K562 (cell line): Measurements from ENCODE around the gene SMAD5. TPM values are rescaled to one million over a fixed set of nuclear protein-coding genes. Genes with fewer than 3 reads are reported as not detected.

Experiments used
- ATAC-seq: fragments of 200-7000 bp; cut with Tn5 transposase; 3 replicates; pipeline ENCODE4 v1.9.1; 2020; ENCODE audit warnings: moderate library complexity
- BruUV-seq: library from RNA; stranded (reverse); fragments of 400-500 nt; replicated peaks from 2 replicates; lab custom pipeline; 2021; lab: Mats Ljungman, UMichigan
- CTCF ChIA-PET: fragments of 300-600 bp; formaldehyde crosslinking; extraction: SDS; loops from one replicate; lab custom pipeline; 2021; ENCODE audit warnings: low intra/inter-chr PET ratio; lab: Yijun Ruan, JAX
- POLR2A ChIA-PET: fragments of 300-600, 350-650 bp; sonication (Branson Sonifier 250); formaldehyde crosslinking; extraction: SDS; loops from one replicate; lab custom pipeline; 2021; ENCODE audit warnings: antibody characterized with exemption, inconsistent platforms; lab: Yijun Ruan, JAX
- DNase-seq, 4 experiments: peaks; one replicate each; pipeline versions ENCODE4 v3.0.0 to v3.0.0-alpha.2; 2011 to 2018; ENCODE audit warnings: low spot score in 3 of 4, mixed read lengths in 3 of 4; ENCODE audit errors: extremely low read depth in 1 of 4
- FAIRE-seq: peaks from 2 replicates; lab custom pipeline; 2011; peaks lifted over from hg19 to GRCh38; lab: Jason Lieb, UNC
- H2AFZ ChIP-seq: 2 replicates; pipeline ENCODE4 v1.6.0; 2011; ENCODE audit warnings: low read depth, low read length, control low read depth, inconsistent platforms
- H3K27ac ChIP-seq: fragments of 200-600 bp; 3 replicates; pipeline ENCODE4 v1.8.0; 2011; ENCODE audit warnings: low read depth, mild to moderate bottlenecking, control low read depth, inconsistent platforms, low read length, moderate library complexity, mixed read lengths; ENCODE audit errors: extremely low read depth
- H3K27me3 ChIP-seq, 2 experiments: fragments of 300-600 bp in 1 of 2; 2 replicates in 1 of 2; 3 replicates in 1 of 2; pipeline versions ENCODE4 v1.6.0 to v1.8.0; 2011; ENCODE audit warnings: inconsistent platforms in 2 of 2, low read length in 2 of 2, mild to moderate bottlenecking in 1 of 2, mixed read lengths in 1 of 2, moderate library complexity in 1 of 2; ENCODE audit not compliant: control insufficient read depth in 2 of 2, insufficient read depth in 2 of 2
- H3K36me3 ChIP-seq: fragments of 300-600 bp; 3 replicates; pipeline ENCODE4 v1.8.0; 2011; ENCODE audit warnings: mild to moderate bottlenecking, low read length, inconsistent platforms; ENCODE audit not compliant: control insufficient read depth, insufficient read depth
- H3K4me1 ChIP-seq, 2 experiments: fragments of 200-600 bp in 1 of 2; replicated peaks in 1 of 2; 2 replicates in 1 of 2; 3 replicates in 1 of 2; pipeline versions ENCODE4 v1.5.1 to v1.8.0; 2011; ENCODE audit warnings: inconsistent platforms in 2 of 2, low read length in 2 of 2, mild to moderate bottlenecking in 1 of 2, mixed read lengths in 1 of 2, moderate library complexity in 1 of 2; ENCODE audit not compliant: control insufficient read depth in 2 of 2, insufficient read depth in 2 of 2
- H3K4me2 ChIP-seq: 2 replicates; pipeline ENCODE4 v1.6.1; 2011; ENCODE audit warnings: low read length, control low read depth, inconsistent platforms, mixed read lengths; ENCODE audit not compliant: insufficient read depth
- H3K4me3 ChIP-seq: fragments of 200-600 bp; sonication (generic), shearing (Covaris generic); 2 replicates; pipeline ENCODE4 v1.5.1; 2016; ENCODE audit warnings: control low read depth, inconsistent platforms
- H3K79me2 ChIP-seq: fragments of 200-600 bp; 3 replicates; pipeline ENCODE4 v1.8.0; 2011; ENCODE audit warnings: low read length, inconsistent platforms; ENCODE audit not compliant: control insufficient read depth, insufficient read depth
- H3K9ac ChIP-seq, 2 experiments: 2 replicates each; pipeline versions ENCODE4 v1.6.0 to v1.6.1; 2011; ENCODE audit warnings: low read depth in 2 of 2, low read length in 2 of 2, control low read depth in 1 of 2, inconsistent platforms in 1 of 2, mild to moderate bottlenecking in 1 of 2, mixed read lengths in 1 of 2; ENCODE audit not compliant: insufficient read depth in 1 of 2
- H3K9me1 ChIP-seq: one replicate; pipeline ENCODE4 v1.6.0; 2011; ENCODE audit warnings: inconsistent platforms, mild to moderate bottlenecking, low read length, moderate library complexity; ENCODE audit not compliant: control insufficient read depth, insufficient read depth
- H3K9me3 ChIP-seq: replicated peaks from 2 replicates; pipeline ENCODE4 v1.5.1; 2011; ENCODE audit warnings: low read depth, low read length, inconsistent platforms; ENCODE audit not compliant: control insufficient read depth, insufficient read depth
- H4K20me1 ChIP-seq: replicated peaks from 2 replicates; pipeline ENCODE4 v1.6.1; 2011; ENCODE audit warnings: low read length, inconsistent platforms, mixed read lengths; ENCODE audit not compliant: control insufficient read depth, insufficient read depth
- ATF1 ChIP-seq, 2 experiments: fragments of 450-650 bp in 1 of 2; IDR thresholded peaks; 2 replicates each; pipeline ENCODE4 v1.6.1; 2016; ENCODE audit warnings: missing compliant biosample characterization in 1 of 2, missing genetic modification characterization in 1 of 2
- BRD4 ChIP-seq: fragments of 200-600 bp; sonication (generic); IDR thresholded peaks from 2 replicates; pipeline ENCODE4 v1.6.1; 2017; ENCODE audit warnings: inconsistent platforms
- DACH1 ChIP-seq: fragments of 450-650 bp; IDR thresholded peaks from 2 replicates; pipeline ENCODE4 v1.6.1; 2018; ENCODE audit not compliant: partially characterized antibody
- FOXP1 ChIP-seq: sonication (generic); formaldehyde crosslinking; IDR thresholded peaks from 2 replicates; pipeline ENCODE4 v1.8.0; 2022; ENCODE audit warnings: mild to moderate bottlenecking, missing genetic modification reagents
- HMGN3 ChIP-seq: IDR thresholded peaks from 2 replicates; pipeline ENCODE4 v1.6.1; 2011; ENCODE audit warnings: borderline replicate concordance, low read depth, mild to moderate bottlenecking, mixed read lengths, low read length; ENCODE audit not compliant: insufficient read length; ENCODE audit errors: extremely low read depth
- MAFK ChIP-seq: IDR thresholded peaks from 2 replicates; pipeline ENCODE4 v1.6.1; 2011; ENCODE audit warnings: low read length, improper control_type of control experiment
- MEIS2 ChIP-seq: fragments of 450-650 bp; IDR thresholded peaks from 2 replicates; pipeline ENCODE4 v1.6.1; 2014; ENCODE audit warnings: mild to moderate bottlenecking; ENCODE audit not compliant: partially characterized antibody
- NCOA1 ChIP-seq: fragments of 450-650 bp; IDR thresholded peaks from 2 replicates; pipeline ENCODE4 v1.6.1; 2016; ENCODE audit warnings: low read depth
- NR4A1 ChIP-seq, 2 experiments: fragments of 250-450 bp in 1 of 2; fragments of 450-650 bp in 1 of 2; sonication (Bioruptor Pico) in 1 of 2; IDR thresholded peaks; 2 replicates each; pipeline versions ENCODE4 v1.4.0 to v1.6.1; 2016 to 2020; ENCODE audit warnings: mild to moderate bottlenecking in 2 of 2, missing compliant biosample characterization in 1 of 2, missing genetic modification characterization in 1 of 2, moderate library complexity in 1 of 2
- POLR2H ChIP-seq: IDR thresholded peaks from 2 replicates; pipeline ENCODE4 v1.6.1; 2016; ENCODE audit warnings: missing genetic modification characterization, low read depth, mild to moderate bottlenecking, control low read depth, missing compliant biosample characterization, moderate library complexity
- SIN3A ChIP-seq, 2 experiments: fragments of 150-350 bp in 1 of 2; IDR thresholded peaks; 2 replicates each; pipeline ENCODE4 v1.6.1; 2011 to 2016; ENCODE audit warnings: borderline replicate concordance in 2 of 2, low read depth in 2 of 2, low read length in 2 of 2, mild to moderate bottlenecking in 2 of 2, moderate library complexity in 2 of 2; ENCODE audit not compliant: control insufficient read depth in 1 of 2
- SRSF1 ChIP-seq: fragments of 200-400 bp; formaldehyde crosslinking; IDR thresholded peaks from 2 replicates; pipeline ENCODE4 v1.6.1; 2017; ENCODE audit warnings: mild to moderate bottlenecking, low read depth, low read length, moderate library complexity
- TCF3 ChIP-seq: sonication (generic); formaldehyde crosslinking; IDR thresholded peaks from 2 replicates; pipeline ENCODE4 v1.4.0; 2020; ENCODE audit warnings: mild to moderate bottlenecking, missing genetic modification reagents
- ZKSCAN8 ChIP-seq: fragments of 200-800 bp; sonication (Bioruptor generic); IDR thresholded peaks from 2 replicates; pipeline ENCODE4 v1.6.1; 2016; ENCODE audit warnings: missing genetic modification characterization, missing compliant biosample characterization
- ZNF830 ChIP-seq: fragments of 250-450 bp; sonication (Bioruptor Pico); IDR thresholded peaks from 2 replicates; pipeline ENCODE4 v1.5.0; 2021; ENCODE audit warnings: mild to moderate bottlenecking
- WGBS: fragments of 100-300 bp; shearing (Covaris generic); methylation state at CpG from one replicate; pipeline ENCODE4 v1.1.6; 2016; ENCODE audit warnings: low coverage, mixed read lengths; ENCODE audit not compliant: insufficient coverage; ENCODE audit errors: missing lambda C conversion rate; 5-methylcytosine and 5-hydroxymethylcytosine counted together
- in situ Hi-C: fragments of 300-500 bp; cut with MboI; formaldehyde crosslinking; loops from 4 replicates; pipeline ENCODE4 v1.15.0; 2018; ENCODE audit warnings: inconsistent platforms, mixed read lengths
- intact Hi-C: fragments of 100-400 bp; cut with micrococcal nuclease; formaldehyde crosslinking; loops from 2 replicates; pipeline ENCODE4 v1.14.2; 2022
- polyA plus RNA-seq, 8 experiments: library from polyadenylated mRNA; depleted of rRNA in 4 of 8; stranded (reverse) in 5 of 8; unstranded in 3 of 8; fragments of >200 nt; fragmentation: Nextera tagmentation in 2 of 8; fragmentation: Illumina TruSeq in 1 of 8; extraction: Ambion mirVana in 2 of 8; extraction: Trizol in 1 of 8; gene quantifications; 2 replicates each; pipeline versions ENCODE4 v1.2.1 to v1.2.3, GENCODE V29; 2011 to 2014; ENCODE audit warnings: inconsistent platforms in 1 of 8, missing spikeins in 1 of 8
- total RNA-seq, 7 experiments: library from RNA; depleted of rRNA in 6 of 7; stranded (reverse); fragments of >200 nt in 6 of 7; fragmentation: Illumina TruSeq in 2 of 7; extraction: Trizol in 2 of 7; gene quantifications; 2 replicates each; pipeline versions ENCODE4 v1.2.1 to v1.2.3, GENCODE V29; 2011 to 2021; ENCODE audit warnings: low replicate concordance in 1 of 7
- TF ChIP-seq, protein P1 (sequence below): fragments of 250-450 bp; sonication (Bioruptor Pico); IDR thresholded peaks from 2 replicates; pipeline ENCODE4 v1.4.0; 2020; ENCODE audit warnings: mild to moderate bottlenecking, moderate library complexity, borderline replicate concordance
- TF ChIP-seq, protein P2 (sequence below), 2 experiments: fragments of 200-800 bp in 1 of 2; sonication (Bioruptor generic) in 1 of 2; sonication (generic) in 1 of 2; formaldehyde crosslinking in 1 of 2; IDR thresholded peaks in 1 of 2; conservative IDR thresholded peaks in 1 of 2; 2 replicates each; pipeline versions ENCODE4 v1.5.0 to v1.6.1; 2016 to 2020; ENCODE audit warnings: missing compliant biosample characterization in 1 of 2, missing genetic modification characterization in 1 of 2, missing genetic modification reagents in 1 of 2

The SMAD5 gene
- total and polyA plus RNA-seq, 9 of the 15 experiments (the other 6 are each of a cell fraction or from before 2014, with no cell fraction given) = 12.4 to 53.9 (median 20.3) TPM

- no peak overlapping the region for H3K4me3 ChIP-seq
- FAIRE-seq (no peak), ATAC-seq (no peak), DNase-seq (no peak)
- no peak overlapping the region for H2AFZ ChIP-seq
- peaks cover 2 to 51% of the 10 kb centered on the region in 2 experiments; a peak in 4 of 5 replicates for H3K27me3 ChIP-seq
- no TSS peak for BruUV-seq
- H3K4me2 ChIP-seq = no peak overlapping the region
- H3K9me1 ChIP-seq = no peaks in the 10 kb centered on the region
- no peak overlapping the region for H3K9ac ChIP-seq
- ChIA-PET CTCF (interaction anchor here (0.6 kb wide), 1 partner anchor 12 kb away, joined by 4 read pairs; no protein-coding TSS in a partner anchor), POLR2A (no interaction called here)
- in situ Hi-C loops = loop anchor here (10.0 kb wide), 1 partner anchor 246 kb away; the partner anchor contains the start of gene LECT2
- H3K4me1 ChIP-seq = no peaks in the 10 kb centered on the region; a peak in 1 of 5 replicates
- 0% methylated on average over 3 of the region's 3 CpGs for WGBS
- H3K79me2 ChIP-seq = no peaks in the 10 kb centered on the region
- H4K20me1 ChIP-seq = peaks cover 9% of the 10 kb centered on the region; the same call in 1 of the 2 replicates
- no peaks in the 10 kb centered on the region for H3K9me3 ChIP-seq
- no peak overlapping the region for H3K27ac ChIP-seq
- intact Hi-C loops = no loop called here
- TF ChIP-seq ZNF830 (CRISPR knock-in tag) (no peak), NR4A1 (CRISPR knock-in tag; IDR thresholded peaks at IDR 0.05) (no peak), NR4A1 (tag; IDR thresholded peaks at IDR 0.05) (no peak), DACH1 (no peak), MAFK (no peak), NCOA1 (no peak), SIN3A (IDR thresholded peaks at IDR 0.05; ENCODE audit: borderline replicate concordance in 2 of 2, control insufficient read depth in 1 of 2, low read depth in 2 of 2, low read length in 2 of 2) (no peak), BRD4 (no peak), MEIS2 (no peak), ATF1 (CRISPR knock-in tag; IDR thresholded peaks at IDR 0.05) (no peak), ATF1 (tag; IDR thresholded peaks at IDR 0.05) (no peak), SRSF1 (no peak), POLR2H (tag) (no peak), ZKSCAN8 (CRISPR knock-in tag) (no peak), TCF3 (CRISPR knock-in tag) (no peak), FOXP1 (CRISPR knock-in tag) (no peak), HMGN3 (no peak)
- TF ChIP-seq, protein P1, sequence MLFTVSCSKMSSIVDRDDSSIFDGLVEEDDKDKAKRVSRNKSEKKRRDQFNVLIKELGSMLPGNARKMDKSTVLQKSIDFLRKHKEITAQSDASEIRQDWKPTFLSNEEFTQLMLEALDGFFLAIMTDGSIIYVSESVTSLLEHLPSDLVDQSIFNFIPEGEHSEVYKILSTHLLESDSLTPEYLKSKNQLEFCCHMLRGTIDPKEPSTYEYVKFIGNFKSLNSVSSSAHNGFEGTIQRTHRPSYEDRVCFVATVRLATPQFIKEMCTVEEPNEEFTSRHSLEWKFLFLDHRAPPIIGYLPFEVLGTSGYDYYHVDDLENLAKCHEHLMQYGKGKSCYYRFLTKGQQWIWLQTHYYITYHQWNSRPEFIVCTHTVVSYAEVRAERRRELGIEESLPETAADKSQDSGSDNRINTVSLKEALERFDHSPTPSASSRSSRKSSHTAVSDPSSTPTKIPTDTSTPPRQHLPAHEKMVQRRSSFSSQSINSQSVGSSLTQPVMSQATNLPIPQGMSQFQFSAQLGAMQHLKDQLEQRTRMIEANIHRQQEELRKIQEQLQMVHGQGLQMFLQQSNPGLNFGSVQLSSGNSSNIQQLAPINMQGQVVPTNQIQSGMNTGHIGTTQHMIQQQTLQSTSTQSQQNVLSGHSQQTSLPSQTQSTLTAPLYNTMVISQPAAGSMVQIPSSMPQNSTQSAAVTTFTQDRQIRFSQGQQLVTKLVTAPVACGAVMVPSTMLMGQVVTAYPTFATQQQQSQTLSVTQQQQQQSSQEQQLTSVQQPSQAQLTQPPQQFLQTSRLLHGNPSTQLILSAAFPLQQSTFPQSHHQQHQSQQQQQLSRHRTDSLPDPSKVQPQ = no peak
- TF ChIP-seq, protein P2, sequence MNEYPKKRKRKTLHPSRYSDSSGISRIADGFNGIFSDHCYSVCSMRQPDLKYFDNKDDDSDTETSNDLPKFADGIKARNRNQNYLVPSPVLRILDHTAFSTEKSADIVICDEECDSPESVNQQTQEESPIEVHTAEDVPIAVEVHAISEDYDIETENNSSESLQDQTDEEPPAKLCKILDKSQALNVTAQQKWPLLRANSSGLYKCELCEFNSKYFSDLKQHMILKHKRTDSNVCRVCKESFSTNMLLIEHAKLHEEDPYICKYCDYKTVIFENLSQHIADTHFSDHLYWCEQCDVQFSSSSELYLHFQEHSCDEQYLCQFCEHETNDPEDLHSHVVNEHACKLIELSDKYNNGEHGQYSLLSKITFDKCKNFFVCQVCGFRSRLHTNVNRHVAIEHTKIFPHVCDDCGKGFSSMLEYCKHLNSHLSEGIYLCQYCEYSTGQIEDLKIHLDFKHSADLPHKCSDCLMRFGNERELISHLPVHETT (CRISPR knock-in tag; conservative IDR thresholded peaks at IDR 0.05 in 1 of 2, IDR thresholded peaks at IDR 0.05 in 1 of 2) = no peak
- TF ChIP-seq, all 486 proteins: peak for 0
- H3K36me3 ChIP-seq = no peaks in the 10 kb centered on the region
Observed at GRCh38 chr5:136200761-136201160, 68.1 kb downstream of the SMAD5 start.
